Measurements from ENCODE around the gene CD83. TPM values are rescaled to one million over a fixed set of nuclear protein-coding genes. Genes with fewer than 3 reads are reported as not detected.

The CD83 gene
- total RNA-seq, 1 experiment from 2014 or later: 1.0 TPM

DNA sequence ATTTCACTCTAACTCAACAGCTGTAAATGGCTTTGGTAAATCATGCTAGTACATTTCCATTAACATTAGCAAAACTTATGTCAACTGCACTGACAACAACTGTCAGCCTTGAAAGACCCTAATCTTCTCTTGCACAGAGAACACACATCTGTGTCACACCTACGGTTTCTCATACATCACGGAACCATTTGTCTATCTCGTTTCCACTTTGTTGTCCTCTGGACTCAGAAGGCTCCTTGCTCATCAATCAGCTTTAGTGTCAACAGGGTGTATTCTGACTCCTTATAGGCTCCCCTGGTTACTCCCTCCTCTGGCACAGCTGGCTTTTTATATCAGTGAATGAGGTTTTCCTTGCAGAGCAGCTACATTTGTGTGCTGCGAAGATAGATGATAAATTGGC lies 49.3 kb downstream of the CD83 start:
- Mint-ChIP-seq H3K36me3 (ENCODE audit: insufficient read depth, unreplicated experiment) (no peaks in the 10 kb centered on the region), H3K4me1 (ENCODE audit: low read depth, unreplicated experiment) (no peaks in the 10 kb centered on the region), H3K27ac (ENCODE audit: unreplicated experiment) (no peak overlapping the region), H3K4me3 (ENCODE audit: unreplicated experiment) (no peak overlapping the region), H3K9me3 (ENCODE audit: unreplicated experiment) (peaks cover 19% of the 10 kb centered on the region), H3K27me3 (ENCODE audit: insufficient read depth, unreplicated experiment) (peaks cover 5% of the 10 kb centered on the region)
- intact Hi-C loops (cut with micrococcal nuclease; ENCODE audit: unreplicated experiment): no loop called here
- CTCF ChIA-PET: no interaction called here
- no peak for DNase-seq
- no TSS peak for BruUV-seq (replicated peaks)
- no peak overlapping the region for H3K4me3 ChIP-seq (ENCODE audit: low read depth, low read length)
- POLR2A ChIA-PET: no interaction called here
- H3K36me3 ChIP-seq (ENCODE audit: control insufficient read depth, insufficient read depth, low read length): no peaks in the 10 kb centered on the region
- peaks cover 11% of the 10 kb centered on the region; the same call in 1 of the 2 replicates for H3K9me3 ChIP-seq
- TF ChIP-seq, protein P1, sequence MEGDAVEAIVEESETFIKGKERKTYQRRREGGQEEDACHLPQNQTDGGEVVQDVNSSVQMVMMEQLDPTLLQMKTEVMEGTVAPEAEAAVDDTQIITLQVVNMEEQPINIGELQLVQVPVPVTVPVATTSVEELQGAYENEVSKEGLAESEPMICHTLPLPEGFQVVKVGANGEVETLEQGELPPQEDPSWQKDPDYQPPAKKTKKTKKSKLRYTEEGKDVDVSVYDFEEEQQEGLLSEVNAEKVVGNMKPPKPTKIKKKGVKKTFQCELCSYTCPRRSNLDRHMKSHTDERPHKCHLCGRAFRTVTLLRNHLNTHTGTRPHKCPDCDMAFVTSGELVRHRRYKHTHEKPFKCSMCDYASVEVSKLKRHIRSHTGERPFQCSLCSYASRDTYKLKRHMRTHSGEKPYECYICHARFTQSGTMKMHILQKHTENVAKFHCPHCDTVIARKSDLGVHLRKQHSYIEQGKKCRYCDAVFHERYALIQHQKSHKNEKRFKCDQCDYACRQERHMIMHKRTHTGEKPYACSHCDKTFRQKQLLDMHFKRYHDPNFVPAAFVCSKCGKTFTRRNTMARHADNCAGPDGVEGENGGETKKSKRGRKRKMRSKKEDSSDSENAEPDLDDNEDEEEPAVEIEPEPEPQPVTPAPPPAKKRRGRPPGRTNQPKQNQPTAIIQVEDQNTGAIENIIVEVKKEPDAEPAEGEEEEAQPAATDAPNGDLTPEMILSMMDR (IDR thresholded peaks at IDR 0.05; ENCODE audit: insufficient read depth in 1 of 2, low read depth in 1 of 2, low read length in 1 of 2, severe bottlenecking in 1 of 2, unreplicated experiment in 1 of 2): no peak
- H3K4me1 ChIP-seq: no peaks in the 10 kb centered on the region
- no peaks in the 10 kb centered on the region for H3K27me3 ChIP-seq (replicated peaks; ENCODE audit: control insufficient read depth, insufficient read depth, low read length)

DNA sequence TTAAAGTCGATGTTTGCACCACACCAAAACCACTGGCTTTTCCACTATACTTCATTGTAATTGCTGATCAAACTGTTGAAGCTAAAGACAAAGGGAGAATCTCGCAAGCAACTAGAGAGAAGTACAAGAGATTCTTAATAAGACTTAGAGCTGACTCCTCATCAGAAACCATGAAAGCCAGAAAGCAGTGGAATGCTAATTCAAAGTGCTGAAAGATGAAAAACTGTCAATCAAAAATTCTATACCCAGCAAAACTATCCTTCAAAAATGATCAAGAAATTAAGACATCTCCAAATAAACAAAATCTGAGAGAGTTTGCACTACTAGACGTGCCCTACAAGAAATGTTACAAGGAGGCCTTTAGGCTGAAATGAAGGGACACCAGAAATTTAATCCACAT lies 52.6 kb downstream of the CD83 start:
- CTCF ChIA-PET: no interaction called here
- peaks cover 11% of the 10 kb centered on the region; the same call in 1 of the 2 replicates for H3K9me3 ChIP-seq
- BruUV-seq (replicated peaks): no TSS peak
- Mint-ChIP-seq H3K4me3 (ENCODE audit: unreplicated experiment) (no peak overlapping the region), H3K27ac (ENCODE audit: unreplicated experiment) (no peak overlapping the region), H3K4me1 (ENCODE audit: low read depth, unreplicated experiment) (no peaks in the 10 kb centered on the region), H3K36me3 (ENCODE audit: insufficient read depth, unreplicated experiment) (no peaks in the 10 kb centered on the region), H3K9me3 (ENCODE audit: unreplicated experiment) (peaks cover 19% of the 10 kb centered on the region), H3K27me3 (ENCODE audit: insufficient read depth, unreplicated experiment) (no peaks in the 10 kb centered on the region)
- no peak for DNase-seq
- no peaks in the 10 kb centered on the region for H3K36me3 ChIP-seq (ENCODE audit: control insufficient read depth, insufficient read depth, low read length)
- H3K4me3 ChIP-seq (ENCODE audit: low read depth, low read length): no peak overlapping the region
- intact Hi-C loops (cut with micrococcal nuclease; ENCODE audit: unreplicated experiment): no loop called here
- H3K27me3 ChIP-seq (replicated peaks; ENCODE audit: control insufficient read depth, insufficient read depth, low read length): no peaks in the 10 kb centered on the region
- POLR2A ChIA-PET: no interaction called here
- no peaks in the 10 kb centered on the region for H3K4me1 ChIP-seq
- TF ChIP-seq, protein P1 (IDR thresholded peaks at IDR 0.05; ENCODE audit: insufficient read depth in 1 of 2, low read depth in 1 of 2, low read length in 1 of 2, severe bottlenecking in 1 of 2, unreplicated experiment in 1 of 2): no peak

DNA sequence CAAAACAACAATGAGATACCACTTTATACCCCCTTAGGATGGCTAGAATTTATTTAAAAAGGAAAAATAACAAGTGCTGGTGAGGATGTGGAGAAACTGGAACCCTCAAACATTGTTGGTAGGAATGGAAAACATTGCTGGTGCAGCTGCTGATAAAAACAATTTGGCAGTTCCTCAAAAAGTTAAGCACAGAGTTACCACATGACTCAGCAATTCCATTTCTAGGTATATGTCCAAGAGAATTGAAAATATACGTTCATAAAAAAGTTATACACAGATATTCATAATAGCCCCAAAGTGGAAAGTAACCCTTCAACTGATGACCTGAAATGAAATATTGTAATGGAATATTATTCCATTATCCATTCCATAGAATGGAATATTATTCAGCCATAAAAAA lies 55.0 kb downstream of the CD83 start:
- intact Hi-C loops (cut with micrococcal nuclease; ENCODE audit: unreplicated experiment): no loop called here
- H3K4me1 Mint-ChIP-seq (ENCODE audit: low read depth, unreplicated experiment): no peaks in the 10 kb centered on the region
- DNase-seq: no peak
- H3K9me3 Mint-ChIP-seq (ENCODE audit: unreplicated experiment): peaks cover 19% of the 10 kb centered on the region
- no TSS peak for BruUV-seq (replicated peaks)
- Histone ChIP-seq H3K36me3 (ENCODE audit: control insufficient read depth, insufficient read depth, low read length) (no peaks in the 10 kb centered on the region), H3K4me1 (no peaks in the 10 kb centered on the region), H3K4me3 (ENCODE audit: low read depth, low read length) (no peak overlapping the region), H3K27me3 (replicated peaks; ENCODE audit: control insufficient read depth, insufficient read depth, low read length) (no peaks in the 10 kb centered on the region), H3K9me3 (peaks cover 11% of the 10 kb centered on the region; the same call in 1 of the 2 replicates)
- H3K27me3 Mint-ChIP-seq (ENCODE audit: insufficient read depth, unreplicated experiment): no peaks in the 10 kb centered on the region
- H3K27ac Mint-ChIP-seq (ENCODE audit: unreplicated experiment): no peak overlapping the region
- H3K36me3 Mint-ChIP-seq (ENCODE audit: insufficient read depth, unreplicated experiment): no peaks in the 10 kb centered on the region
- POLR2A ChIA-PET: no interaction called here
- CTCF ChIA-PET: no interaction called here
- TF ChIP-seq, protein P1 (IDR thresholded peaks at IDR 0.05; ENCODE audit: insufficient read depth in 1 of 2, low read depth in 1 of 2, low read length in 1 of 2, severe bottlenecking in 1 of 2, unreplicated experiment in 1 of 2): no peak
- no peak overlapping the region for H3K4me3 Mint-ChIP-seq (ENCODE audit: unreplicated experiment)

Measured in Caco-2 (cell line).